Transverse colon (tissue), 4 donors: ENCODE measurements around the gene GAB1. TPM values are rescaled to one million over a fixed set of nuclear protein-coding genes. Genes with fewer than 3 reads are reported as not detected.

Experiments used
- DNase-seq: peaks from one replicate; pipeline ENCODE4 v3.0.0-alpha.2; 2019
- H3K27ac ChIP-seq, 4 donors: fragments of 200-600 bp; sonication (generic); 2 replicates each; pipeline ENCODE4 v1.5.1; 2016 to 2018; ENCODE audit warnings: inconsistent platforms in 4 of 4
- H3K27me3 ChIP-seq: fragments of 200-600 bp; sonication (generic); 2 replicates; pipeline ENCODE4 v1.5.1; 2017; ENCODE audit warnings: inconsistent platforms
- H3K36me3 ChIP-seq, 4 donors: fragments of 200-600 bp; sonication (generic); 2 replicates each; pipeline ENCODE4 v1.5.1; 2017 to 2019; ENCODE audit warnings: inconsistent platforms in 4 of 4
- H3K4me1 ChIP-seq, 4 donors: fragments of 200-600 bp; sonication (generic); 2 replicates each; pipeline ENCODE4 v1.5.1; 2017 to 2020; ENCODE audit warnings: inconsistent platforms in 4 of 4
- H3K4me3 ChIP-seq, 4 donors: fragments of 200-600 bp; sonication (generic); 1 replicate in 1 of 4; 2 replicates in 3 of 4; pipeline versions ENCODE4 v1.5.1 to v1.6.1; 2017 to 2019; ENCODE audit warnings: inconsistent platforms in 4 of 4
- H3K9me3 ChIP-seq, 2 donors: fragments of 200-600 bp; sonication (generic); 2 replicates each; pipeline ENCODE4 v1.5.1; 2017 to 2019; ENCODE audit warnings: inconsistent platforms in 2 of 2
- CTCF ChIP-seq, 5 experiments: fragments of 200-600 bp in 3 of 5; fragments of 450-650 bp in 2 of 5; sonication (generic) in 3 of 5; IDR thresholded peaks; 1 replicate in 2 of 5; 2 replicates in 3 of 5; pipeline ENCODE4 v1.5.1; 2016 to 2017; ENCODE audit warnings: antibody characterized with exemption in 5 of 5, inconsistent platforms in 3 of 5, mild to moderate bottlenecking in 2 of 5, moderate library complexity in 1 of 5
- EP300 ChIP-seq: sonication (generic); formaldehyde crosslinking; IDR thresholded peaks from one replicate; pipeline ENCODE4 v1.6.1; 2017; ENCODE audit warnings: antibody characterized with exemption, low read depth
- POLR2A ChIP-seq: fragments of 450-650 bp; IDR thresholded peaks from one replicate; pipeline ENCODE4 v1.6.1; 2016; ENCODE audit warnings: antibody characterized with exemption, mild to moderate bottlenecking, moderate library complexity
- POLR2AphosphoS5 ChIP-seq, 3 donors: sonication (generic); formaldehyde crosslinking; IDR thresholded peaks; one replicate each; pipeline ENCODE4 v1.6.1; 2016; ENCODE audit warnings: antibody characterized with exemption in 3 of 3
- WGBS, 2 donors: methylation state at CpG; one replicate each; pipeline ENCODE4 v1.1.5; 2018; ENCODE audit warnings: low coverage in 1 of 2; 5-methylcytosine and 5-hydroxymethylcytosine counted together
- in situ Hi-C, 4 donors: fragments of 200-750 bp; cut with MboI; loops; one replicate each; pipeline versions ENCODE4 v1.15.0 to v1.15.1; 2017; ENCODE audit warnings: low sequenced_read_pairs in 3 of 4, low pct_ligation_motif_present in 1 of 4, low pct_unique_long_range_greater_than_20kb in 1 of 4
- intact Hi-C: fragments of 100-400 bp; cut with DNase I; formaldehyde crosslinking; loops from one replicate; pipeline ENCODE4 v1.15.1; 2023; ENCODE audit warnings: low total_unique reads
- total RNA-seq, 4 donors: library from RNA; depleted of rRNA; stranded (reverse); fragments of >200 nt; gene quantifications; one replicate each; pipeline ENCODE4 v1.1.0, GENCODE V29; 2016

Gene GAB1
- total RNA-seq, 4 donors from 2014 or later: 33.0 to 72.7 (median 62.2) TPM

- Histone ChIP-seq H3K4me1 (peaks cover 18 to 81% (median 42%) of the 10 kb centered on the region in 4 donors), H3K9me3 (no peaks in the 10 kb centered on the region), H3K4me3 (no peak overlapping the region), H3K27ac (no peak overlapping the region), H3K36me3 (no peaks in the 10 kb centered on the region), H3K27me3 (no peaks in the 10 kb centered on the region)
- in situ Hi-C loops: no loop called here
- 50 to 54% methylated on average over 3 of the region's 3 CpGs for WGBS, 2 donors
- TF ChIP-seq POLR2A (no peak), POLR2AphosphoS5 (IDR thresholded peaks at IDR 0.05) (no peak), EP300 (no peak), CTCF (IDR thresholded peaks at IDR 0.05) (no peak)
- no peak for DNase-seq
- intact Hi-C loops: no loop called here
These were observed 58.2 kb downstream of the GAB1 start for GRCh38 chr4:143394739-143395453.

GRCh38 chr4:143396695-143397094 is 60.0 kb downstream of the GAB1 start:
- intact Hi-C loops (no loop called here), in situ Hi-C loops (no loop called here)
- H3K27me3 ChIP-seq: no peaks in the 10 kb centered on the region
- H3K4me1 ChIP-seq: peaks cover 17 to 68% (median 28%) of the 10 kb centered on the region in 4 donors
- no peak overlapping the region for H3K27ac ChIP-seq
- H3K36me3 ChIP-seq: no peaks in the 10 kb centered on the region
- H3K4me3 ChIP-seq: no peak overlapping the region
- WGBS, 2 donors: 71 to 84% methylated on average over 1 of the region's 1 CpG
- TF ChIP-seq EP300 (no peak), CTCF (IDR thresholded peaks at IDR 0.05) (no peak)
- H3K9me3 ChIP-seq: no peaks in the 10 kb centered on the region
- DNase-seq: no peak

- no peak overlapping the region for H3K4me3 ChIP-seq
- H3K9me3 ChIP-seq: no peaks in the 10 kb centered on the region
- in situ Hi-C loops (no loop called here), intact Hi-C loops (no loop called here)
- H3K27ac ChIP-seq: no peak overlapping the region
- H3K36me3 ChIP-seq: no peaks in the 10 kb centered on the region
- no peak for TF ChIP-seq EP300
- no peak for TF ChIP-seq POLR2A
- TF ChIP-seq POLR2AphosphoS5 (IDR thresholded peaks at IDR 0.05): no peak
- no peak for TF ChIP-seq CTCF (IDR thresholded peaks at IDR 0.05)
- DNase-seq: no peak
- peaks cover 11 to 64% (median 23%) of the 10 kb centered on the region in 4 donors for H3K4me1 ChIP-seq
- 52 to 62% methylated on average over 1 of the region's 1 CpG for WGBS, 2 donors
- H3K27me3 ChIP-seq: no peaks in the 10 kb centered on the region
These were observed 60.7 kb downstream of the GAB1 start for GRCh38 chr4:143397335-143397734.

- 69 to 84% methylated on average over 1 of the region's 1 CpG for WGBS, 2 donors
- no peaks in the 10 kb centered on the region for H3K36me3 ChIP-seq
- no peak overlapping the region for H3K4me3 ChIP-seq
- no peaks in the 10 kb centered on the region for H3K27me3 ChIP-seq
- no peak for DNase-seq
- peak overlapping the region in 1 of 4 donors; percentile 16 for H3K27ac ChIP-seq
- peaks cover 10 to 64% (median 23%) of the 10 kb centered on the region in 4 donors for H3K4me1 ChIP-seq
- no peak for TF ChIP-seq POLR2AphosphoS5 (IDR thresholded peaks at IDR 0.05)
- TF ChIP-seq POLR2A: no peak
- TF ChIP-seq CTCF (IDR thresholded peaks at IDR 0.05): no peak
- no peak for TF ChIP-seq EP300
- no peaks in the 10 kb centered on the region for H3K9me3 ChIP-seq
- in situ Hi-C loops (no loop called here), intact Hi-C loops (no loop called here)
These were observed 61.2 kb downstream of the GAB1 start for GRCh38 chr4:143397887-143398286.
